H1 (cell line): ENCODE measurements around the gene MTHFD1.

Experiments
- CBX5 ChIP-seq: fragments of 300-800, 300-1000 bp; sonication (generic); IDR thresholded peaks from 2 replicates; pipeline ENCODE4 v1.7.1; 2016; ENCODE audit warnings: antibody characterized with exemption, low read length, low read depth
- CTCF ChIP-seq, 3 experiments: IDR thresholded peaks; 1 replicate in 2 of 3; 2 replicates in 1 of 3; pipeline versions ENCODE4 v1.5.1 to v1.6.1; 2011; ENCODE audit warnings: low read length in 3 of 3, mild to moderate bottlenecking in 3 of 3, inconsistent platforms in 2 of 3, low read depth in 1 of 3, moderate library complexity in 1 of 3; ENCODE audit not compliant: insufficient read depth in 1 of 3; ENCODE audit errors: control extremely low read depth in 1 of 3
- EZH2 ChIP-seq: fragments of 200-600 bp; sonication (generic); IDR thresholded peaks from 2 replicates; pipeline ENCODE4 v1.7.1; 2012; ENCODE audit warnings: low read depth, mild to moderate bottlenecking, moderate library complexity, low read length, inconsistent platforms; ENCODE audit not compliant: severe bottlenecking
- POLR2A ChIP-seq, 2 experiments: IDR thresholded peaks; 1 replicate in 1 of 2; 2 replicates in 1 of 2; pipeline ENCODE4 v1.6.1; 2011; ENCODE audit warnings: low read depth in 2 of 2, low read length in 2 of 2, mild to moderate bottlenecking in 2 of 2; ENCODE audit errors: control extremely low read depth in 1 of 2
- POLR2AphosphoS5 ChIP-seq: IDR thresholded peaks from 2 replicates; pipeline ENCODE4 v1.6.1; 2011; ENCODE audit warnings: low read depth, low read length
- YY1 ChIP-seq: IDR thresholded peaks from 2 replicates; pipeline ENCODE4 v1.6.1; 2011; ENCODE audit warnings: low read depth, mild to moderate bottlenecking, low read length

- no peak for TF ChIP-seq EZH2
- no peak for TF ChIP-seq YY1
- TF ChIP-seq CBX5 = no peak
- TF ChIP-seq POLR2AphosphoS5 = peak; percentile 22; the same call in 1 of the 2 replicates
- no peak for TF ChIP-seq CTCF (IDR thresholded peaks at IDR 0.05; ENCODE audit: control extremely low read depth in 1 of 3, insufficient read depth in 1 of 3, low read depth in 1 of 3, low read length in 3 of 3)
- no peak for TF ChIP-seq POLR2A (IDR thresholded peaks at IDR 0.05; ENCODE audit: control extremely low read depth in 1 of 2, low read depth in 2 of 2, low read length in 2 of 2)
Measured at GRCh38 chr14:64461221-64461620, 73.1 kb downstream of the MTHFD1 start.
